Measurements from ENCODE around the gene CLMN.

Gene CLMN

GRCh38 chr14:95227279-95227860, 92.3 kb downstream of the CLMN start:
- peak overlapping the region; percentile 75 for H3K27ac Mint-ChIP-seq
- no peak for TF ChIP-seq CTCF (IDR thresholded peaks at IDR 0.05)
- no peak overlapping the region for H3K4me3 Mint-ChIP-seq
- H3K36me3 Mint-ChIP-seq (ENCODE audit: low read depth): no peaks in the 10 kb centered on the region
- H3K9me3 Mint-ChIP-seq: no peaks in the 10 kb centered on the region
- peak; percentile 23 for DNase-seq
- H3K4me1 Mint-ChIP-seq: peaks cover 79% of the 10 kb centered on the region
- H3K27me3 Mint-ChIP-seq (ENCODE audit: low read depth, poor library complexity): peaks cover 7% of the 10 kb centered on the region

DNA sequence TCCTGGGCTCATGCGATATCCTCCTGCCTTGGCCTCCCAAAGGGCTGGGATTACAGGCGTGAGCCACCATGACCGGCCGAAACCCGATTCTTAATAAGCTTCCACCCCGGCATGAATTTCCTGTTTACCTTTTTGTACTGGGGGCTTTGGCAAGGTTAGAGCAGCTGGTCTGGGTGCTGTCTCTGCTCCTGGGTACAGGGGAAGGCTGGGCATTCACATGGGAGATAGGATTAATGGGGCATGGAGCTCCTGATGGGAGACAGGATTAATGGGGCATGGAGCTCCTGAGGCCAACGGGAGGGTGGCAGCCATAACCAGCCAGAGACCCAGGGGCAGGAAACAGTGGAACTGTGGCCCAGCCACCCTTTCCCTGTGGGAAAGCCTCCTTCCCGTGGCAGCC, 92.9 kb downstream of the CLMN start:
- DNase-seq: peak; percentile 44
- Mint-ChIP-seq H3K4me1 (peaks cover 79% of the 10 kb centered on the region), H3K36me3 (ENCODE audit: low read depth) (no peaks in the 10 kb centered on the region), H3K9me3 (no peaks in the 10 kb centered on the region), H3K27me3 (ENCODE audit: low read depth, poor library complexity) (peaks cover 13% of the 10 kb centered on the region), H3K4me3 (no peak overlapping the region), H3K27ac (peak overlapping the region; percentile 75)
- TF ChIP-seq CTCF (IDR thresholded peaks at IDR 0.05): no peak

GRCh38 chr14:95225251-95225887, 94.3 kb downstream of the CLMN start:
- Mint-ChIP-seq H3K4me3 (no peak overlapping the region), H3K27ac (no peak overlapping the region), H3K36me3 (ENCODE audit: low read depth) (no peaks in the 10 kb centered on the region), H3K4me1 (peaks cover 88% of the 10 kb centered on the region), H3K9me3 (no peaks in the 10 kb centered on the region), H3K27me3 (ENCODE audit: low read depth, poor library complexity) (peaks cover 12% of the 10 kb centered on the region)
- DNase-seq: no peak
- TF ChIP-seq CTCF (IDR thresholded peaks at IDR 0.05): no peak

DNA sequence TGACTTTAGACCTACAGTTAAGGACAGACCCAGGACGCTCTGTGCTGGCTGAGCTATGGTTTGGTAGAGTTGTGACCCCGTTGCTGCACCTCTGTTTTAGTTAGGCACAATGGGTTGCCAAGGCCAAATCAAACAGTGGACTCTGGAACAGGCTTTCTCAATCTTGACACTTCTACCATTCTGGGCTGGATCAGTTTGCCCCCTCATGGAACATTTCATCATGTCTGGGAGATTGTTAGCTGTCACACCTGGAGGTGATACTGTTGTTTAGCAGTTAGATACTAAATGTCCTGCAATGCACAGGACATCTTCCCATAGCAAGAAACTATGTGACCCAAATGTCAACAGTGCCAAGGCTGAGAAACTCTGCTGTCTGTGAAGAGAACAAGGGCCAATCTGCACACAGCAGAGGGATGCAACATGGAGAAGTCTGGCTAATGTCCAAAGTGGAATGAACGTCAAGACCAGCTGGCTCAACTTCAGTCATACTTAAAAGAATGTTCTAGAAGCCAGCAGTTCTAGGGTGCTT, 96.8 kb downstream of the CLMN start:
- Mint-ChIP-seq H3K27ac (no peak overlapping the region), H3K36me3 (ENCODE audit: low read depth) (no peaks in the 10 kb centered on the region), H3K4me3 (no peak overlapping the region), H3K9me3 (no peaks in the 10 kb centered on the region), H3K27me3 (ENCODE audit: low read depth, poor library complexity) (peaks cover 10% of the 10 kb centered on the region), H3K4me1 (peaks cover 84% of the 10 kb centered on the region)
- no peak for TF ChIP-seq CTCF (IDR thresholded peaks at IDR 0.05)
- no peak for DNase-seq

DNA sequence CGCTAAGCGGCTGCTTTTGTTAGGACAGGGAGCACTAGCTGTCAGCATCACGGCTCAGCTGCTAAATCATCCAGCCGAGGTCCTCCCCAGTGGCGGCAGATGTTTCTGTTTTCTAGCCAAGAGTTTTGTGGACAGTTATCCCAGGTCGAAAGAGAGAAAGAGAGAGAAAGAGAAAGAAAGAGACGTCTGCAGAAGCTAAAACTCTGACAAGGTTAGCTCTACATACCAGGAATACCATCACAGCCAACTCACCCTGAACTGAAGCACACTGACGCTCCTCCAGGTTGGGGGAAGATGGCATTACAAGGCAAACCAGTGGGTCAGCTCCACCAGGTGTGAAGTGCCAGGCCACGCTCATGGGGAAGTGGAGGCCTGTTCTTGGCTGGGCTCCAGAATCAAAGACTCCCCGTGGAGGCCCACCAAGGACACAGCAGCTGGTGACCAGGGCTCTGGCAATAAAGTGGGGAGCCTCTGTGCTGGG, 97.5 kb downstream of the CLMN start:
- H3K9me3 Mint-ChIP-seq: no peaks in the 10 kb centered on the region
- no peak for DNase-seq
- peaks cover 10% of the 10 kb centered on the region for H3K27me3 Mint-ChIP-seq (ENCODE audit: low read depth, poor library complexity)
- no peaks in the 10 kb centered on the region for H3K36me3 Mint-ChIP-seq (ENCODE audit: low read depth)
- peak overlapping the region; percentile 43 for H3K27ac Mint-ChIP-seq
- TF ChIP-seq CTCF (IDR thresholded peaks at IDR 0.05): no peak
- H3K4me1 Mint-ChIP-seq: peaks cover 84% of the 10 kb centered on the region
- H3K4me3 Mint-ChIP-seq: no peak overlapping the region

All from nephron progenitor cell (in vitro differentiated cells).